Skin epidermis (tissue), 12 donors: Measurements from ENCODE around the gene P3H2.

Experiments used
- H3K27ac ChIP-seq, 21 experiments: fragments of 200-600 bp; sonication (generic) in 11 of 21; one replicate each; pipeline ENCODE4 v1.5.0; 2020; ENCODE audit warnings: mild to moderate bottlenecking in 3 of 21, inconsistent platforms in 2 of 21, moderate library complexity in 2 of 21
- H3K4me3 ChIP-seq, 7 experiments: fragments of 200-600 bp; sonication (generic) in 2 of 7; one replicate each; pipeline ENCODE4 v1.5.0; 2020; ENCODE audit warnings: inconsistent platforms in 2 of 7, mild to moderate bottlenecking in 2 of 7, moderate library complexity in 1 of 7

Gene P3H2

DNA sequence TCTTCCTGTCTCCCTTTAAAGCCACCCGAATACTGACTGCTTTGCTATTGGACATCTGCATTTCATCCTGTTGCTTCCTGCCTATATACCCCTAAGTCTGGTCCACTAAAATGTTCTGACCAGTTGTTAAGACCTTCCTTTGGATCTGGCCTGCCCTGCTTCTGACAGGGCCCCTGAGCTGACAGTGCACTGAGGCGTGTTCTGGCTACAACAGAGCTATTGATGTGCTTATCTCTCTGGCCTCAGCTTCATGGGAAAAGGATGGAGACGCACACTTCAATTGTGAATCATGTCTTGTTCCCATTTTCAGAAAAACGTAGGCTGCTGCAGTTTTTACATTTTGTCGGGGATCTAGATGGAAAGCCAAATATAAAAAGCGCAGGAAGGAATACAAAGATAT, 7.1 kb upstream of the P3H2 start:
- no peak overlapping the region for H3K4me3 ChIP-seq
- no peak overlapping the region for H3K27ac ChIP-seq

DNA sequence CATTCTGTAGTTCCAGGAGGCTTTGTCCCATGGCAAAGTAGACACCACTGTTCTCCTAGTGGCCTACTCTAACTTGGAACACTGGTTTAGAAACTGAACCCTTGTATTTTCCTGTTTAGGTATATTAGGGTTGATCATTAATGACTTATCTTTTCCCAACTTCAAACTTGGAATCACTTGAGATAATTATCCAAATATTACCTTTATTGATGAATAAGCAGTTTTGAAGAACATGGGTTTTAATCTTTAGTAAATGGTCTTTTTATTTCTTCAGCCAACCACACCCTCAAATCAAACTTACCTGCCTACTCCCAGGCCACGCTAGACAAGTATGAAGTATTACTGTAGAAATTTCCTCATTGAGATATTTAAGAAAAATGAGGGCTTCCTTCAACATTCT, 6.5 kb upstream of the P3H2 start:
- Histone ChIP-seq H3K4me3 (no peak overlapping the region), H3K27ac (no peak overlapping the region)

DNA sequence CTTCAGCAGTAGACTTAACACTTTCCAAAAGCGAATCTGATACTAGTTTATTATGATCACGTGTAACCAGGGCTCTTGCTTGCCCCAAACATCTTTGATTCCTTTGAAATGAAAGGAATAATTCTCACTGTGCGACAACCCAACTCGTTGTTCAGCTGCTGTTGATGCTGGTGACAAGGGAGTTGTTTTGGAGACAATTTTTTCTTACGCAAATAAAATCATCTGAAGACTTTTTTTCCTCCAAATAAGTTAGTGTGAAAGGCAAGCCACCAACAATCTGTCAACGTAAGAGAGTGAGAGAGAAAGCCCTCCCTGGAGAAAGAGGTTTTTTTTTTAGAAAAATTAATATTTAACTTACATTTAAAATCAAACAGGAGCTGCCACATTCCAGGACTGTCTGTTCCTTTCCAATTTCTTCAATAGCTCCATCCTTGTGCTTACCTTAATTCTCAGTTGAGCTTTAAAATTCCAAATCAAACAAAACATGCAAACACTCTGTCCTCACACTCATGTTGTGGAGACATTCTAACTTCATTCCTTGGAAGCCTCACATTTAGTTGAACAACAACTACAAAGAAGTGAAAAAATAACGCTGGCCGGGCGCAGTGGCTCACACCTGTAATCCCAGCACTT, 4.9 kb upstream of the P3H2 start:
- H3K27ac ChIP-seq, result no peak overlapping the region
- H3K4me3 ChIP-seq, result no peak overlapping the region

DNA sequence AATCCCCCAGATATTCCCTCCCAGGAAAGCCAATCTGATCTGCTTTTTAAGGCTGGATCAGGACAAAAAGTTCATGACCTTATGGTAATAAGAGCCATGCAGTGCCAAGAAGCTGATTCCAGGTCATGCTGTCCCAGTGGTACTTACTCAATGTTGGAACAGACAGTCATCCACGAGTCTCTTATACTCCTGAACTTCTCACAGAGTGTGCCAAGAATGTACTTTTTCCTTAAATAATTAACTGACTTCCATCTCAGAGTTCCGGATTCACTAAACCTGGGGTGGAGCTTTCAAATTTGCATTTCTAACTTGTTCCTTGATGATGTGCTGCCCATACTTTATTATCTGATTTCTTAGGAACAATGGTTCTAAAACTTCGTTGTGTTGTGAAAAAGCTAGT, 3.4 kb upstream of the P3H2 start:
- H3K27ac ChIP-seq, result no peak overlapping the region
- H3K4me3 ChIP-seq, result no peak overlapping the region

DNA sequence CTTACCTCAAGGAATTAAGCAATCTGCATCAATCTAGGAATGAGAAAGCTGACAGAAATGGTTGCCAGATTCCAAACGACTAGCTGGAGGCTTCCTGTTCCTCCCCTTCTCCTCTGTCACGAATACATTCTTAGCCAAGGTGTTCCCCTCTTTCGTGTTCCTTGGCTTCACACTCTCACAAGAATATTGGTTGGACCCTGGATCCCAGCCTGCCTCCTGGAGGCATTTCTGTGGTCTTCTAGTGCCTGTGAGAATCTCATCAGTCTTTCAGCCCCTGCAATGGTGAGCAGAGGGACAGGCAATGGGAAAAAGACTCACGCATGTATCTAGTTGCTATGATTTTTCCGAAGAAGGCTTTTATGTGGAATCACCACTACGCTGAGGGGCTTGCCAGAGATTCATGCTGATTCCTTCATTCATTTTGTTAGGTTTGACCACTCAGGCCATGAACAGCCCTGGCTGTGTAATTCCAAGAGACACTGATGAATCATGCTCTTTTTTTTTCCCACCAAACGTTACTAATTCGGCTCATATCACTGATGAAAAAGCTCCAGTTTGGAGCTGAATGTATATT, 1.6 kb upstream of the P3H2 start:
- H3K27ac ChIP-seq, result no peak overlapping the region

DNA sequence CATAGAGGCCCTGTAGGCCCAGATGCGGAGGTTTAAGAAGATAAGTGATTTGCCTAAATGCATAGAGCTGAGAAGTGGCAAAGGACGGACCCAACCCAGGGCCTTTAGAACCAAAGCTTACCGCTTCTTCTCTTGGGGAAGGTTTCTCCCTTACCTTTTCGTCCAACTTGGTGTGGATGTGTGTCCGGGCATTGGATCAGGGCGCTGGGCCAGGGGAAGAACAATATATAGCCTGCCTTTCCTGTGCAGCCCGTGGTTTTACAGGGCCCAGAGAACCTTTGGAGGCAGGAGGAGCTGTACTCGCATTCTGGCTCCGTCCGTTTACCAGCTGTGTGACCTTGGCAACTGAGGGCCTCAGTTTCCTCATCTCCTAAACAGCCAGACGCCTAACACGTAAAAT, 686 bp upstream of the P3H2 start:
- H3K4me3 ChIP-seq, result peak overlapping the region in 1 of 7 experiments; percentile 75
- H3K27ac ChIP-seq, result peak overlapping the region in 3 of 21 experiments; percentile 25 to 78 (median 73)

More for the DNA sequence above, 1.6 kb upstream of the P3H2 start:
- no peak overlapping the region for H3K4me3 ChIP-seq

DNA sequence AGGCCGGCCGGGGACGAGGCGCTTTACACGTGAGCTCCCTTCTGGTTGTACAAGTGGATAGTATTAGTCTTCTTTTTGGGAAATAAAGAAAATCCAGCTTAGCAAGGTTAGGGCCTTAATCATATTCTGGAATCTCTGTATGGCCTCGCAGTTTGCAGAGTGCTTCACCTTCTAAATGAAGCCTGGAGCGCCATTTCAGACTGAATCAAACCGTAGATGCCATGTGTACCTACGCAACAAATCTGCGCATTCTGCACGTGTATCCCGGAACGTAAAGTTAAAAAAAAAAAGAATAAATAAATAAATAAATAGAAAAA, 322 bp upstream of the P3H2 start:
- H3K4me3 ChIP-seq, result peak overlapping the region; percentile 43 to 79 (median 67)
- H3K27ac ChIP-seq, result peak overlapping the region in 10 of 21 experiments; percentile 7 to 80 (median 72)

DNA sequence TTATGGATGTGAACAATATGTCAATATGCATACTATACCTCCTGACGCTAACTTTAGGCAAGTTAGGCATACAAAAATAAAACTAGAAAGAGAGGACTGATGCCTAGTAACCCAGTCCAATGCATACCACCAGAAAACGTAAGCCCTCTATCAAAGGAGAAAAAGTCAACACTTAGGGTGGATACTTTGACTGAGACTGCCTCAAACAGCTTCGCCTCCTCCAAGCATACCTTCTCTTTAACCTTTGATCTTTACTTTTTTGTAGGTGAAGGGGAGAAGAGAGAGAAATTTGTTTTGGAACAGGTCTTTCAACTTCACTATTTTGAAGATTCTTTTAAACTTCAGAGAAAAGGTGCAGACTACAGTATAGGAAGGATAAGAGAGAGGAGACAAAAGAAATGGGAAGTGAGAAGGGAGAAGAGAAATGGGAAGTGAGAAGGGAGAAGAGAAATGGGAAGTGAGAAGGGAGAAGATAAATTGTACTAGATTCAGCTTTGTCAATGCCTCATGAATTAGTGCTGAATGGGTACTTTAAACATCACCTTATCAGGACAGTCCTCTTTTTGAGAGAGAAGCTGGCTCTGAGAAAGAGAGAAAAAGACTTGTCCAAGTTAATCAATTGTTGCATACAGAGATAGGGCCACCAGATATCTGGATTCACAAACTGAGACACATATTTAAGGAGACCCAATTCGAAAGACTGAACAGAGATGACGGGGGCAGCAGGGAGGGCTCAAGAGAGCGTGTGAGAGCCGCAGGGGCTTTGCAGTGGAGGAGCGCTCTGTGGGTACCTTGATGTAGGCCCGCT, 1.0 kb downstream of the P3H2 start:
- H3K27ac ChIP-seq, result peak overlapping the region in 11 of 21 experiments; percentile 8 to 81 (median 73)
- H3K4me3 ChIP-seq, result peak overlapping the region; percentile 43 to 79 (median 67)

DNA sequence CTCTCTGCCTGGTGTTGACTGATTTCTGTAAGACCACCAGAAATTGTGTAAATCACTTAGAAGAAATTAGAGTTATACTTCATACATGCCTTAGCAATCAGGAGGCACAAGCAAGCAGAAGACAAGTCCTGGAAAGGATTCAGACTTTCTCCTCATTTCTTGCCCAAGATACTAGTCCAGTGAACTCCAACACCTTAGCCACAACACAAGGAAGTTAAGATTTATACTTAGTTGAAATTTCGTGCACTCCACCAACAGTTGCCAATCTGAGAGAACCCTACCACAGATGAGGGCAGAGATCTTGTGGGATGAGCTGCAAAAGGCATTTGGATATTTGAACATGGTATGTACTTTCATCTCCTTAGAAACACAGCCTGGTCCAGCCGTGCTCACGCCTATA, 2.3 kb downstream of the P3H2 start:
- H3K27ac ChIP-seq, result peak overlapping the region in 1 of 21 experiments; percentile 36
- peak overlapping the region in 2 of 7 experiments; percentile 10 to 11 for H3K4me3 ChIP-seq

DNA sequence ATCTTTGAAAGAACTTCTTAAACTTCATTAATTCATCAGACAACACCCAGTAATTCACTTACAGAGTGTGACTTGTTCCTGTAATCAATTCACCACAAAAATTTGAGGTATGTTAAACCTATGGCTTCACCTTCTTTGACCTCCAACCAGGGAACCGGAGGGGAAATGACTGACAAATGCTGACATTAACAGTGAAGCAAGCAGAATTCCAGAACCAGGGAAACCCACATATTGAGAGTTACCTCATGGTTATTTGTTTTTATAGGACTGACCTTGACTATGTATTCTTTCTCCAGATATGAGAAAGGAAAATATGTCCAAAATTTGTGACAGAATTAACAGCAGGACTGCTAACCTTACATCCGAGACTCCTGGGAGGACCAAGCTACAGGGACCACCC, 2.7 kb downstream of the P3H2 start:
- Histone ChIP-seq H3K27ac (peak overlapping the region in 1 of 21 experiments; percentile 36), H3K4me3 (peak overlapping the region in 1 of 7 experiments; percentile 10)

DNA sequence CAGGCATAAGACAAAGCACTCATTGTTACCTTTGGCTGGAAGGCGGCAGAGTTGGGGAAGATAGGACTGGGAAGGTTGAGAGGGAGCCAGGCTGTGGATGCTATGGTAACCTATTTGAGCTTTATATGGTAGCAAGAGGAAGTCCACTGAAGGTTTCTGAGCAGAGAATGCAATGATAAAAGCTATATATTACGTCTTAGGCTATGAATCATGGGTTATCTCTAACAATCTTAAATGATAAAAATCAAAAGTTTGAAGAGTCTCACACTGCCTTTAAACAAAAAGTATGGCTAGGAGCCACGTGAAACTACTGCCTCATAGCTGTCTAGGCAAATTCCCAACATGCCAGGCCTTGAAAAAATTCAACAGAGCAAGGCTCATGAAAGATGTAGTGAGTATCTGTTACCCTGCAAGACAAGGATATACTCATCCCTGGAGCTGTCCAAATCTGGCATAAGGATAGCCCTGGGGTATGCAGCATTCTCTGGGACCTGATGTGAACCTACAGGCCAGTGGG, 4.1 kb downstream of the P3H2 start:
- Histone ChIP-seq H3K27ac (no peak overlapping the region), H3K4me3 (no peak overlapping the region)

DNA sequence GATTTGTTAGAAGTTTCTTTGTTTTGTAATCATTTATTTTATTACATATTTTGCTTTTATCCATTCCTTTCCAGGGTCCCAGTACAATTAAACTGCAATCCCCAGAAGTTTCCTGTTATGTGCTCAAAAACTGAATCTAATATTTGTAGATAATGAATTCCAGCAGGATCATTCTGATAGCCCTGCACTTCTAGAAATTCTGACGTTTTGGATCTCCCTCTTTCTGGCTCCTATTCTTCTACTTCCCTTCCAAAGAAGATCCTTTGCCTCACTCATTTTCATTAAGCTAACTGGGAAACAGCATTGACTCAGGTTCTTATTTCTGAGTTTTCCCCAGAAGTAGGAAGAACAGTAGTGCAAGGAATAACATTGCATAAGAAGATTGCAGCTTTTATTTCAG, 9.9 kb downstream of the P3H2 start:
- Histone ChIP-seq H3K4me3 (no peak overlapping the region), H3K27ac (no peak overlapping the region)

DNA sequence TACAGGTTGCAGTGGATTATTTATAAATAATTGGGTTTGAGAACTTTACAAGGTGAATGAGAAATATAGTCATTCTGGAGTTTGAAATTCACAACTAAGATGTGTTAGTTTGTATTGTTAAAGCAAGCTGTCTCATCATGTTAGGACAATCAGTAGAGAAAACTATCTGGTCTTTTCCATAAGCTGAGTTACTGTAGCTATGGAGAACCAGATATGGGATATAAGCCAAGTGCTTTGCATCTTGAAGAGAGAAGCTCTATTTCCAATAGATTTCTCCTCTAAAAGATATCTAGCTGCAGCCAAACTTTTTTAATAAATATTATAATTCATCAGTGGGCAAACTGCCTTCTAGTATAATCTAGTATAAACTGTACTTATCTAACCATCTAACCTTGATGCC, 11.3 kb downstream of the P3H2 start:
- Histone ChIP-seq H3K4me3 (no peak overlapping the region), H3K27ac (no peak overlapping the region)

DNA sequence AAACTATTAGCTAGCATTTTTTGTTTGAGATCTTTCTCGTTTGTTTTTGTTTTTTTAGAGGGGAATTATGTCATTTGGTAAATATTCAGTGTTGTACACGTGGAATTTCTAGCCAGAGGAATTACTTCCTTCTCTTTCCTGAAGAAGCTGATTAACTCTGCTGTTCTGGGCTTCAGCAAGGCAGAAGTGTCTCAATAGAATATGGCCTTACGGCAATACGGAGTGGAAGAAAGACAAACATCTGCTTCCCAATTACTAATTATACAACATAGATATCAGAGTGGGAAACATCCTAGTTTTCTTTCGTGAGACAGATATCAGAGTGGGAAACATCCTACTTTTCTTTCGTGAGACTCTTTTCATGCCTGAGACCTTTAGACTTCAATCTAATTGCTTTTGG, 11.9 kb downstream of the P3H2 start:
- no peak overlapping the region for H3K4me3 ChIP-seq
- H3K27ac ChIP-seq, result no peak overlapping the region

DNA sequence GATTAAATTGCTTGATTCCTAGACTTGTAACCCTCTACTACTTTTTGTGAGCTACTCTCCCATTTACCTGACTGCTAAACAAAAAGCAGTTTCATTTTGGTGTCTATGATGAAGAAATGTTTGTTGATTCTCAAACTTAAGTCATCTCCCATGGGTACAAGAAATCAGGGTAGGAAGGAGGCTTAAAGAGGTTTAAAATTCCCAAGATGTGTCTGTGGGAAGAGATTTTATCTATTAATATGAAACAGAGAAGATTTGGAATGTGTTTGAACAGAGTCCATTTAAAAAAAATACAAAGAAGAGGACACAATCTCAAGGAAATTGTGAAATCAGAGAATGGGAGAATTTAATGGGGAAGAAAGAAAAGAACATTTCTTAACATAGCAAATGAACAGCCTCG, 14.8 kb downstream of the P3H2 start:
- Histone ChIP-seq H3K4me3 (no peak overlapping the region), H3K27ac (no peak overlapping the region)

DNA sequence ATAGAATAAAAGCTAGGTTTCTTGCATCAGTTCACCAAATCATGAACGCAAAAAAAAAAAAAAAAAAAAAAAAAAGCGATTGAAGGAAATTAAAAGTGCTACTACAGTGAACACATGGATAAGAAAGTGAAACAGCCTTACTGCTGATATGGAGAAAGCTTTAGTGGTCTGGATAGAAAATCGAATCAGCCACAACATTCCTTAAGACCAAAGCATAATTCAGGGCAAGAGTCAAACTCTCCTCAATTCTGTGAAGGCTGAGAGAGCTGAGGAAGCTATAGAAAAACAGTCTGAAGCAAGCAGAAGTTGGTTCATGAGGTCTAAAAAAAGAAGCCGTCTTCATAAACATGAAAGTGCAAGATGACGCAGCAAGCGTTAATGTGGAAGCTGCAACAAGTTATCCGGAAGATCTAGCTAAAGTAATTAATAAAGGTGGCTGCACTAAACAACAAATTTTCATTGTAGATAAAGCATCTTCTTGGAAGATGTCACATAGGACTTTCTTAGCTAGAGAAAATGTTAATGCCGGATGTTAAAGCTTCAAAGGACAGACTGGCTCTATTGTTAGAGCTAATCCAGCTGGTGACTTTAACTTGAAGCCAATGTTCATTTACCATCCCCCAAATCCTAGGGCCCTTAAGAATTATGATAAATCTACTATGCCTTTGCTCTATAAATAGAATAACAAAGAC, 19.2 kb downstream of the P3H2 start:
- H3K4me3 ChIP-seq, result no peak overlapping the region
- H3K27ac ChIP-seq, result peak overlapping the region in 10 of 21 experiments; percentile 8 to 61 (median 39)

DNA sequence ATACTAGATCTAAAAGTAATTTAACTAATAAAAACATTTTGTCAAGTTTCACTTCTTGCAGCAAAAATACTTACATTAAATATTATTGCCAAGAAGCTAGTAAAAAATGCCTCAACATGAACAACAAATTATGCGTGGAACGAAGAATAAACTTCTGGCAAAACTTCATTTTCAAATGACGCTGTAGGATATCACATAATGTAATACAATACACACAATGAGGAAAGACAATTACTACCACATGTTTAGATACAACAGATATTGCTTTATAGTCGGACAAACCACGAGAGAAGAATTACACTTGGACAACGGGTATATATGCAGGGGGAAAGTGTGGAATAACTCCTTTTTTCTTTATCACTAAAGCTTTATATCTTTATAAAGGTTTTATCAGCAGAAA, 21.6 kb downstream of the P3H2 start:
- H3K27ac ChIP-seq, result no peak overlapping the region
- H3K4me3 ChIP-seq, result no peak overlapping the region

DNA sequence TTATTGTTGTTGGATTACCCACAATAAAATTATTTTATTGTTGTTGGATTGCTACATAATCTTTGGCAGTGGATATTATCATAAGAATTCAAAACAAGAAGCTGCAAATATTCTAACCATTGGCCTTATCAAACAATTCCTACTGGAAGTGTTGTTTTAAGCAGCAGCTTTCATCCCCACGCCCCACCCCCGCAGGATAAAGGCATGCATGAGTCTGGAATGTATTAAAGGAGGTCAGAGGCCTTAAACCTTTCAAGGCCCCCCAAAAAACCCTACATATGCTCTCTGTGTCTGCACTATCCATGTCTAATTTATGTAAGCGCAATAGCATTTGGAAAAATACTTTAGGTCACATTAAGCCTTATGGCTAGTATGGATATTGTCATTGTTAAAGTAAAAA, 23.1 kb downstream of the P3H2 start:
- H3K4me3 ChIP-seq, result no peak overlapping the region
- no peak overlapping the region for H3K27ac ChIP-seq

DNA sequence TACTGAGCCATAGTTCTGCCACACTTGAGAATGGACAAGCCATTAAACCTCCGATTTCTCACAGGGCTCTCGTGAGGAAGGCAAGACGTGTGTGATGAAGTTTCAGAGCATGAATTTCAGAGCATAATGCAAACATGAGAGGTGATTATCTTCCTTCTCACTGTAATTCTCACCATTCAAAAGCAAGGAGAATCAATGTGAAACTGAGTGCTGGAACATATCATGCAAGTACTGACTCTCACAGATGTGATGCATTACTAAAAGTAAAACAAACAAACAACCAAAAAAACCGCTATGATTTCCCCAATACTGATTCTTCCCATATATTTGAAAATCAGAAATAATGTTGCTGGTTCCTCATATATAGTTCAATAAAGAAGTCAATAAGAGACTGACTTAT, 23.7 kb downstream of the P3H2 start:
- Histone ChIP-seq H3K27ac (no peak overlapping the region), H3K4me3 (no peak overlapping the region)

DNA sequence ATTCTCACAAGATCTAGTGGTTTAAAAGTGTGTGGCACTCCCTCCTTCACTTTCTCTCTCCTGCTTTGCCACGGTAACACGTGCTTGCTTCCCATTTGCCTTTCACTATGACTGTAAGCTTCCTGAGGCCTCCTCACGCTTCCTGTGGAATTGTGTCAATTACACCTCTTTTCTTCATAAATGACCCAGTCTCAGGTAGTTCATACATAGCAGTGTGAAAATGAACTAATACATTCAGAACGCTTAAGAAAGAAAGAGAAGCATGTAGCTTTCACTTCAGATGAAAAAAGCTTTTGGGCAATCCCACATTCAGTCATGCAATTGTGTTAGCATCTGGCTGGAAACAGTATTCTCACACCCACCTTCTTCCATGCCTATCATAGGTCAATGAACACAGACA, 24.4 kb downstream of the P3H2 start:
- no peak overlapping the region for H3K27ac ChIP-seq

More for the DNA sequence above, 24.4 kb downstream of the P3H2 start:
- H3K4me3 ChIP-seq, result no peak overlapping the region
